Measurements from ENCODE around the gene ANKMY1. TPM values are rescaled to one million over a fixed set of nuclear protein-coding genes. Genes with fewer than 3 reads are reported as not detected.
"Not testable (repeated sequence)": the region's sequence is repeated elsewhere in the genome, so short reads cannot be mapped to it uniquely, and the experiment has no call there.

Gene ANKMY1
- polyA plus RNA-seq, 1 experiment = 2.9 TPM

DNA sequence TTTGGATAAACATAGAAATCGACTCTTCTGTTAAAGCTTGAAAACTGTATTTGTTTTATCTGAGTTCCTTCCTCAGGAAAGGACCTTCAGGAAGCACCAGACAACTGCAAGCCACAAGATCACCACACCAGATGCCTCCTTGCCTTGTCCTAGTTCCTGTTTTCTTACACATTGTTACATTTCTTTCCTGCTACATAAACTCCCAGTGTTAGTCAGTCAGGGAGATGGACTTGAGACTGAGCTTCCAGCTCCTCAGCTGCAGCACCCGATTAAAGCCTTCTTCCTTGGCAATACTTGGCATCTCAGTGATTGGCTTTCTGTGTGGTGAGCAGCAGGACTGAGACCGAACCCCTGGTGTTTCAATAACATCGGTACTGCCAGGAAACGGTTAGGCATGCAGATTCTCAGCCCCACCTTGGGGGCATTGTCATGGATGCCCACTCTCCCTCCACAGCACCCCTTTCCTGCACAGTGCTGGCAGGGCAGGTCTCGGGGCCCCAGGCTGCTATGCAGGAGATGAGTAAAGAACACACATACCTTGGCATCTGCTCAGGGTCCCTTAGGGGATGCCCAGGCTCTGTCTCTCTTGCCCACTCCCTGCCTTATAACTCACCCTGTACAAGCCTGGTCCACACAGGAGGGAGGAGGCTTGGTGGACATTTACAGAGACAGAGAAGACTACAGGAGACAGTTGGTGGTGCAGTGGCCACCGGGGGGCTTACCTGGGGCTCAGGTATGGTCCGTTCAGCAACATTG lies 32.6 kb downstream of the ANKMY1 start:
- H3K9me3 ChIP-seq (ENCODE audit: control insufficient read depth, insufficient read depth, low read length) = peaks cover 65% of the 10 kb centered on the region
- no peaks in the 10 kb centered on the region for H3K27me3 ChIP-seq (ENCODE audit: control insufficient read depth, insufficient read depth, low read length)
- no peak overlapping the region for H3K27ac ChIP-seq (ENCODE audit: low read depth, low read length)
- CTCF ChIA-PET = interaction anchor here (0.8 to 2.0 kb wide), 2 partner anchors 11 to 42 kb away, joined by 4 to 10 read pairs; no protein-coding TSS in a partner anchor
- POLR2A ChIA-PET = no interaction called here
- TF ChIP-seq, protein P1, sequence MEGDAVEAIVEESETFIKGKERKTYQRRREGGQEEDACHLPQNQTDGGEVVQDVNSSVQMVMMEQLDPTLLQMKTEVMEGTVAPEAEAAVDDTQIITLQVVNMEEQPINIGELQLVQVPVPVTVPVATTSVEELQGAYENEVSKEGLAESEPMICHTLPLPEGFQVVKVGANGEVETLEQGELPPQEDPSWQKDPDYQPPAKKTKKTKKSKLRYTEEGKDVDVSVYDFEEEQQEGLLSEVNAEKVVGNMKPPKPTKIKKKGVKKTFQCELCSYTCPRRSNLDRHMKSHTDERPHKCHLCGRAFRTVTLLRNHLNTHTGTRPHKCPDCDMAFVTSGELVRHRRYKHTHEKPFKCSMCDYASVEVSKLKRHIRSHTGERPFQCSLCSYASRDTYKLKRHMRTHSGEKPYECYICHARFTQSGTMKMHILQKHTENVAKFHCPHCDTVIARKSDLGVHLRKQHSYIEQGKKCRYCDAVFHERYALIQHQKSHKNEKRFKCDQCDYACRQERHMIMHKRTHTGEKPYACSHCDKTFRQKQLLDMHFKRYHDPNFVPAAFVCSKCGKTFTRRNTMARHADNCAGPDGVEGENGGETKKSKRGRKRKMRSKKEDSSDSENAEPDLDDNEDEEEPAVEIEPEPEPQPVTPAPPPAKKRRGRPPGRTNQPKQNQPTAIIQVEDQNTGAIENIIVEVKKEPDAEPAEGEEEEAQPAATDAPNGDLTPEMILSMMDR (IDR thresholded peaks at IDR 0.05; ENCODE audit: low read depth, low read length) = no peak
- H3K4me3 ChIP-seq (ENCODE audit: low read depth, low read length) = no peak overlapping the region
- DNase-seq (ENCODE audit: low read depth, low spot score) = no peak

DNA sequence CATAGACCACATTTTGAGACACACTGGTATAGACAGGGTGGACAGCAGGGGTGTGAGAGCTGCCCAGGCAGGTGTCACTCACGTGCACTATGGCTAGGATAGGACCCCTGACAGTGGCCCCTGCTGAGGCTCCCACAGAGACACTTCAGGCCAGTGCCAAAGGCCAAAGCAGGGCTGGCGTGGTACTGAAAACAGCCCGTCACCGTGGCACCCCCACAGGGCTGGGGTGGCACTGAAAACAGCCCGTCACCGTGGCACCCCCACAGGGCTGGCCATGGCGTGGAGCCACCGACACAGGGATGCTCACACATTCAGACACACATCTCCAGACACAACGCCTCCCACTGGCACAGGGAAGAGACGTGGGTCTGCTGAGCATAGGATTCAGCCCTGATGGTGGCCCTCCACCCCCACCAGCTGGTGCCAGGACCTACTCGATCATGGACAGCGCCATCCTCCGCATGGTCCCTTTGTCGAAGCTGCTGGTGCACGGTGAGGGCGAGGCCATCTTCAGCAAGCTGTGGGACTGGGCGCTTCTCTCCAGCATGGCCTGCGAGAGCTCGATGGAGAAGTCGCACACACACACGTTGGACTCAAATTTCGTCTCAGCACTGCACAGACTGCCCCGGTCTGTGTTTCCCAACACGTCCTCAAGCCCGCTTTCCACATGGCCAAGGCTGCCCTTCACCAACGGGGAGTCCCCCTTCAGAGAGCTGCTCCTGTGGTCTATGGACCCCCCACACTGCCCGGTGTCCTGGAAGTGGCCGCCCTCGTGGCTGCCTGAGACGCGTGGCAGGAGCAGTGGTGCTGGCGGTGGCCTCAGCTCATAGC lies 34.1 kb downstream of the ANKMY1 start:
- POLR2A ChIA-PET = no interaction called here
- no peak for DNase-seq (ENCODE audit: low read depth, low spot score)
- Histone ChIP-seq H3K4me3 (ENCODE audit: low read depth, low read length) (no peak overlapping the region), H3K9me3 (ENCODE audit: control insufficient read depth, insufficient read depth, low read length) (peaks cover 55% of the 10 kb centered on the region), H3K27ac (ENCODE audit: low read depth, low read length) (no peak overlapping the region), H3K27me3 (ENCODE audit: control insufficient read depth, insufficient read depth, low read length) (peaks cover 2% of the 10 kb centered on the region)
- TF ChIP-seq, protein P1 (IDR thresholded peaks at IDR 0.05; ENCODE audit: low read depth, low read length) = no peak
- CTCF ChIA-PET = interaction anchor here (0.8 to 2.0 kb wide), 2 partner anchors 10 to 43 kb away, joined by 4 to 10 read pairs; no protein-coding TSS in a partner anchor

DNA sequence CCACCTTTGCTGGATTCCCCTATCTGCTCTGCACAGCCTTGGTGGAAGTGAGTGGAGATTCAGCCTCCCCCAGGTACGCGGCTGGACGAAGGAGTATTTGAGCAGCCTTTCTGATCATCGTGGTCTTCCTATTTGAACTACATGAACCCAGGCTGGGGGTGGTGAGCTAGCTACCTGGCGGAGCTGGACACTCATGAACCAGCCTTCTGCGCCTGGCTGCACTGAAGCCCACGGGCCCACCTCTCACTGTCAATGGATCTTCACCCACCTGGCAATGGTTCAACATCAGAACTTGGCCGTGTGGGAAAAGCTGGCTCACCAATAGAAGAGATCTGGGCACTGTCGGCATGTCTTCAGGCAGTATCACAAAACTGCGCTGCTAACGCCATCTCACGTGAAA lies 35.4 kb downstream of the ANKMY1 start:
- peaks cover 2% of the 10 kb centered on the region for H3K27me3 ChIP-seq (ENCODE audit: control insufficient read depth, insufficient read depth, low read length)
- TF ChIP-seq, protein P1 (IDR thresholded peaks at IDR 0.05; ENCODE audit: low read depth, low read length) = no peak
- H3K9me3 ChIP-seq (ENCODE audit: control insufficient read depth, insufficient read depth, low read length) = peaks cover 50% of the 10 kb centered on the region
- H3K4me3 ChIP-seq (ENCODE audit: low read depth, low read length) = no peak overlapping the region
- H3K27ac ChIP-seq (ENCODE audit: low read depth, low read length) = no peak overlapping the region
- no peak for DNase-seq (ENCODE audit: low read depth, low spot score)
- POLR2A ChIA-PET = no interaction called here
- CTCF ChIA-PET = interaction anchor here (1.8 kb wide), 1 partner anchor 8 kb away, joined by 10 read pairs; no protein-coding TSS in a partner anchor

DNA sequence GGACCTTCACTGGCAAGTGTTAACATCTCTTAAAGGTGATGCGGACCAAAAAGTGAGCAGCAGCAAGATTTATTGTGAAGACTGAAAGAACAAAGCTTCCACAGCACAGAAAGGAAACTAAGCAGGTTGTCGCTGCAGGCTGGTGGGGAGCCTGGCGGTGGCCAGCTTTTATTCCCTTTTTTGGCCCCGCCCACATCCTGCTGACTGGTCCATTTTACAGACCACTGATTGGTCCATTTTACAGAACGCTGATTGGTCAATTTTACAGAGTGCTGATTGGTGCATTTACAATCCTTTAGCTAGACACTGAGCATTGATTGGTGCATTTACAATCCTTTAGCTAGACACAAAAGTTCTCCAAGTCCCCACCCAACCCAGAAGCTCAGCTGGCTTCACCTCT lies 35.9 kb downstream of the ANKMY1 start:
- DNase-seq (ENCODE audit: low read depth, low spot score); H3K4me3 ChIP-seq (ENCODE audit: low read depth, low read length); POLR2A ChIA-PET; H3K27me3 ChIP-seq (ENCODE audit: control insufficient read depth, insufficient read depth, low read length); H3K27ac ChIP-seq (ENCODE audit: low read depth, low read length): not testable (repeated sequence)
- H3K9me3 ChIP-seq (ENCODE audit: control insufficient read depth, insufficient read depth, low read length) = peaks cover 50% of the 10 kb centered on the region
- CTCF ChIA-PET = interaction anchor here (1.8 kb wide), 1 partner anchor 8 kb away, joined by 10 read pairs; no protein-coding TSS in a partner anchor

DNA sequence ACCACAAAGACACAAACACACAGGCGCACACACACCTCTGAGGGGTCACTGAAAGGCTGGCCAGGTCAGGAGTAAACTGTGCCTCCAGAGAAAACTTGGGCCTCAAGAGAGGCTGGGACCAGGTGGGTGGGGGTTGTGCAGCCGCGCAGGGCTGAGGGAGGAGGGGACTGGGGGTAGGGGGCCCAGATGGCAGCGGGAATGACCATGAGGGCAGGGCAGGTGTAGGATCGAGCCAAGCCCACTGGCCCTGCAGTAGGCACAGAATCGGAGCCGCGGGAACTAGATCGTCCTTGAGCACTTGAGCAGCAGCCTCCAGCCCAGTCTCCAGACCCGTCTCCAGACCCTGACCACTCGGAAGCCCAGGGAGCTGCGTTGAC lies 36.8 kb downstream of the ANKMY1 start:
- DNase-seq (ENCODE audit: low read depth, low spot score) = no peak
- Histone ChIP-seq H3K4me3 (ENCODE audit: low read depth, low read length) (no peak overlapping the region), H3K9me3 (ENCODE audit: control insufficient read depth, insufficient read depth, low read length) (peaks cover 43% of the 10 kb centered on the region), H3K27me3 (ENCODE audit: control insufficient read depth, insufficient read depth, low read length) (peaks cover 2% of the 10 kb centered on the region), H3K27ac (ENCODE audit: low read depth, low read length) (no peak overlapping the region)
- CTCF ChIA-PET = no interaction called here
- TF ChIP-seq, protein P1 (IDR thresholded peaks at IDR 0.05; ENCODE audit: low read depth, low read length) = no peak
- POLR2A ChIA-PET = no interaction called here

Data from AG04450 (cell line).